ENCODE measurements around the gene HSD17B2.

- TF ChIP-seq, protein P1, sequence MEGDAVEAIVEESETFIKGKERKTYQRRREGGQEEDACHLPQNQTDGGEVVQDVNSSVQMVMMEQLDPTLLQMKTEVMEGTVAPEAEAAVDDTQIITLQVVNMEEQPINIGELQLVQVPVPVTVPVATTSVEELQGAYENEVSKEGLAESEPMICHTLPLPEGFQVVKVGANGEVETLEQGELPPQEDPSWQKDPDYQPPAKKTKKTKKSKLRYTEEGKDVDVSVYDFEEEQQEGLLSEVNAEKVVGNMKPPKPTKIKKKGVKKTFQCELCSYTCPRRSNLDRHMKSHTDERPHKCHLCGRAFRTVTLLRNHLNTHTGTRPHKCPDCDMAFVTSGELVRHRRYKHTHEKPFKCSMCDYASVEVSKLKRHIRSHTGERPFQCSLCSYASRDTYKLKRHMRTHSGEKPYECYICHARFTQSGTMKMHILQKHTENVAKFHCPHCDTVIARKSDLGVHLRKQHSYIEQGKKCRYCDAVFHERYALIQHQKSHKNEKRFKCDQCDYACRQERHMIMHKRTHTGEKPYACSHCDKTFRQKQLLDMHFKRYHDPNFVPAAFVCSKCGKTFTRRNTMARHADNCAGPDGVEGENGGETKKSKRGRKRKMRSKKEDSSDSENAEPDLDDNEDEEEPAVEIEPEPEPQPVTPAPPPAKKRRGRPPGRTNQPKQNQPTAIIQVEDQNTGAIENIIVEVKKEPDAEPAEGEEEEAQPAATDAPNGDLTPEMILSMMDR (IDR thresholded peaks at IDR 0.05): no peak
- no peak for TF ChIP-seq ZFX (IDR thresholded peaks at IDR 0.05; ENCODE audit: borderline replicate concordance)
Observed at GRCh38 chr16:82062645-82063058, 27.6 kb downstream of the HSD17B2 start.

All from 22Rv1 (cell line).